ENCODE results near the gene RHCG. TPM values are rescaled to one million over a fixed set of nuclear protein-coding genes. Genes with fewer than 3 reads are reported as not detected.

RHCG gene
- total RNA-seq, 1 experiment from 2014 or later, result 0.28 TPM

DNA sequence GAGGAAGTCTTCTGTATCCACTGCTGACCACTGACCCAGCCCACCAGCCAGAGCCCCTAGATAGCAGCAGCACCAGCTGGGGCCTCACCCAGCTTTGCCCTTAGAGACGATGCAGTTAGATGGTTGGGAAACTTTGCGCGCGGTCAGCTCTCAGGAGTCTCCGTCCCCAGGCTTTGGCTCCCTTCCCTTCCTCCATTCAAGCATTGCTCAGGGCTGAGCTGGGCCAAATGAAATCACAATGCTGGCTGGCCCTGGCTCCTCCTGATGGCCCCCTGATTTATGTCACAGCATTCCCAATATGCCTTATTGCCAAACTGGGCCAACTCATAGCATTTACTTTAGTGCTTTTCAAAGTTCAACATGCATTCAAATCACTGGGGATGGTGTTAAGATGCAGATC, 34.6 kb upstream of the RHCG start:
- Histone ChIP-seq H3K79me2 (ENCODE audit: insufficient read depth, low read length) (no peaks in the 10 kb centered on the region), H3K9ac (ENCODE audit: extremely low read depth, insufficient read length, low read length) (no peak overlapping the region), H3K4ac (ENCODE audit: low read depth, low read length) (no peak overlapping the region), H3K14ac (ENCODE audit: insufficient read depth, low read length) (no peak overlapping the region), H3K4me1 (ENCODE audit: insufficient read depth, low read length) (0 out of 2 replicates have a peak, but pooled peaks cover 2% of the 10 kb centered on the region), H2BK20ac (ENCODE audit: low read depth, low read length, poor library complexity, severe bottlenecking) (no peak overlapping the region), H3K27me3 (ENCODE audit: insufficient read depth, low read length) (no peaks in the 10 kb centered on the region), H3T11ph (ENCODE audit: low read length) (no peak overlapping the region), H3K27ac (ENCODE audit: insufficient read length, low read depth, low read length) (no peak overlapping the region), H3K4me2 (ENCODE audit: insufficient read depth, insufficient read length, low read length) (no peak overlapping the region), H3K23me2 (ENCODE audit: insufficient read length, low read depth, low read length, poor library complexity, severe bottlenecking) (no peaks in the 10 kb centered on the region), H3K23ac (ENCODE audit: insufficient read length, low read depth, low read length) (no peak overlapping the region), H4K91ac (ENCODE audit: insufficient read length, low read depth, low read length) (no peak overlapping the region), H3K9me3 (ENCODE audit: control insufficient read depth, low read depth, low read length) (no peaks in the 10 kb centered on the region), H3K79me1 (ENCODE audit: insufficient read depth, low read depth, low read length, poor library complexity, severe bottlenecking) (no peaks in the 10 kb centered on the region), H2BK120ac (ENCODE audit: low read depth, low read length, poor library complexity, severe bottlenecking) (no peak overlapping the region), H3K18ac (ENCODE audit: insufficient read length, low read depth, low read length) (no peak overlapping the region), H2BK5ac (ENCODE audit: insufficient read length, low read length) (no peak overlapping the region), H3K56ac (ENCODE audit: insufficient read length, low read depth, low read length) (no peak overlapping the region), H2BK15ac (ENCODE audit: low read depth, low read length) (no peak overlapping the region), H4K8ac (replicated peaks; ENCODE audit: insufficient read length, low read depth, low read length) (no peak overlapping the region), H2BK12ac (ENCODE audit: insufficient read length, low read depth, low read length) (no peak overlapping the region), H4K5ac (ENCODE audit: insufficient read length, low read depth, low read length) (no peak overlapping the region), H2AFZ (ENCODE audit: low read length) (no peak overlapping the region), H2AK5ac (ENCODE audit: insufficient read length, low read length) (no peak overlapping the region), H4K20me1 (ENCODE audit: control insufficient read depth, insufficient read depth, insufficient read length) (no peaks in the 10 kb centered on the region)
- no peak for DNase-seq
- Mint-ChIP-seq H3K27me3 (ENCODE audit: low read depth) (peaks cover 4% of the 10 kb centered on the region), H3K36me3 (ENCODE audit: insufficient read depth in 1 of 3, low read depth in 3 of 3) (no peaks in the 10 kb centered on the region), H3K9me3 (peaks cover 5 to 6% of the 10 kb centered on the region in 2 experiments; a peak in 4 of 5 replicates), H3K27ac (no peak overlapping the region), H3K4me3 (no peak overlapping the region), H3K4me1 (peaks cover 6 to 8% of the 10 kb centered on the region in 2 experiments)
- WGBS (ENCODE audit: extremely low coverage, insufficient read length, low lambda C conversion rate), result no CpG with 5 or more reads among the region's 5 CpGs
- TF ChIP-seq, protein P1, sequence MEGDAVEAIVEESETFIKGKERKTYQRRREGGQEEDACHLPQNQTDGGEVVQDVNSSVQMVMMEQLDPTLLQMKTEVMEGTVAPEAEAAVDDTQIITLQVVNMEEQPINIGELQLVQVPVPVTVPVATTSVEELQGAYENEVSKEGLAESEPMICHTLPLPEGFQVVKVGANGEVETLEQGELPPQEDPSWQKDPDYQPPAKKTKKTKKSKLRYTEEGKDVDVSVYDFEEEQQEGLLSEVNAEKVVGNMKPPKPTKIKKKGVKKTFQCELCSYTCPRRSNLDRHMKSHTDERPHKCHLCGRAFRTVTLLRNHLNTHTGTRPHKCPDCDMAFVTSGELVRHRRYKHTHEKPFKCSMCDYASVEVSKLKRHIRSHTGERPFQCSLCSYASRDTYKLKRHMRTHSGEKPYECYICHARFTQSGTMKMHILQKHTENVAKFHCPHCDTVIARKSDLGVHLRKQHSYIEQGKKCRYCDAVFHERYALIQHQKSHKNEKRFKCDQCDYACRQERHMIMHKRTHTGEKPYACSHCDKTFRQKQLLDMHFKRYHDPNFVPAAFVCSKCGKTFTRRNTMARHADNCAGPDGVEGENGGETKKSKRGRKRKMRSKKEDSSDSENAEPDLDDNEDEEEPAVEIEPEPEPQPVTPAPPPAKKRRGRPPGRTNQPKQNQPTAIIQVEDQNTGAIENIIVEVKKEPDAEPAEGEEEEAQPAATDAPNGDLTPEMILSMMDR (conservative IDR thresholded peaks at IDR 0.05), result no peak

Measured in H9 (cell line).